GM19238 (cell line): ENCODE measurements around the gene AP4M1.
A peak's percentile ranks its signal among the peaks of the same experiment; 100 is the strongest.
"Not testable (repeated sequence)": the region's sequence is repeated elsewhere in the genome, so short reads cannot be mapped to it uniquely, and the experiment has no call there.

ENCODE experiments used
- DNase-seq: peaks from one replicate; pipeline ENCODE4 v3.0.0; 2011; ENCODE audit warnings: low spot score; ENCODE audit not compliant: insufficient read length

Gene AP4M1

DNA sequence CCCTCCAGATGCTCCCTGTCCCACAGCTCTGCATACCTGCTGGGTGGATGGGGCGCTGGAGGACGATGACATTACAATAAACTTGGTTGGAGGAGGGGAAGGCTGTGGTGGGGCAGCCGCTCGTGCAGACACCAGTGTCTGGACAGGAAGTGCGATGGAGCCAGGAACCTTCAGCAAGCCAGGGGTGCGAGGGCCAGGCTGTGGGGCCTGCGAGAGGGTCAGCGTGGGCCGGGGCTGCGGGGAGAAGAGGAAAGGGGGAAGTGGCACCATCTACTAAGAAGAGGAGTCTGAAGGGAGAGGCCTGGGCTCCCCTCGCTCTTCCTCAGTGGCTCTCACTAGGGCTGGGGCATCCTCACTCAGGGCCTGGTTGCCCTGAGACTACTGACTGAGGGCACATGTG is 6.4 kb downstream of the AP4M1 start:
- no peak for DNase-seq

DNA sequence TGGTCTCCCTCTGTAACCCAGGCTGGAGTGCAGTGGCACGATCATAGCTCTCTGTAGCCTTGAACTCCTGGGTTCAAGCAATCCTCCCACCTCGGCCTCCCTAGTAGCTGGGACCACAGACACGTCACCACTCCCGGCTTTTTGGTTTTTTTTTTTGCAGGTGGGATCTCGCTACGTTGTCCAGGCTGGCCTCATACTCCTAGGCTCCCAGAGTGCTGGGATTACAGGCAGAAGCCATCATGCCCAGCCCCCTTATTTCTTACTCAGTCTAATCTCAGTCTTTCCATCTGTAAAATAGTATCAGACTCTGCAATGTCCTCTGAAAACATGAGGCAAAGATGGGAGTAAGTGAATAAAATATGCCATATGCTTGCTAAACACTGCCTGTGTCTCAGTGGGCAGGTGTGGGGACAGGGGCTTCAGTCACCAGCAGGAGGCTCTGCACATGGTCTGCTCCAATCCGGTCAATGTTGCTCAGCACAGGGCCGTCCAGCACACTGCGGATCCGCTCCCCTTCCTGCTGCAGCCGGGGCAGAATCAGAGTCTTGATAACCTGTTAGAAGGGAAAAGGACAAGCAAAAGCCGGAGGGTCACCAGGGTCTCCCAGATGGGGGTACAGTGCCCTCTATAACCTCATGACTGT is 8.2 kb downstream of the AP4M1 start:
- DNase-seq: no peak

DNA sequence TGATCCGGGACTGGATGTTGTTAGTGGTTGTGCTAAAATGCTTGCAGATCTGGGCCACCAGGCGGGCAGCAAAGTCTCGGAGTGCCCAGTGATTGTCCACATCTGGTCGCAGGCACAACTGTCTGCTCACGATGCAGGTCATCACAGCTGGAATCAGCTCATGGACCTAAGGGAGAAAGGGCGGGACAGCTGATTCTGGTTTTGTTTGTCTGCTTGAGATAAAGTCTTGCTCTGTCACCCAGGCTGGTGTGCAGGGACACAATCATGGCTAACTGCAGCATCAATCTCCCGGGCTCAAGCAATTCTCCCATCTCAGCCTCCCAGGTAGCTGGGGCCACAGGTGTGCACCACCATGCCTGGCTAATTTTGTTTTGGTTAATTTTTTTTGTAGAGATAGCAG is 9.7 kb downstream of the AP4M1 start:
- DNase-seq: no peak

- no peak for DNase-seq
These were observed 10.5 kb downstream of the AP4M1 start for GRCh38 chr7:100111914-100112313.

DNA sequence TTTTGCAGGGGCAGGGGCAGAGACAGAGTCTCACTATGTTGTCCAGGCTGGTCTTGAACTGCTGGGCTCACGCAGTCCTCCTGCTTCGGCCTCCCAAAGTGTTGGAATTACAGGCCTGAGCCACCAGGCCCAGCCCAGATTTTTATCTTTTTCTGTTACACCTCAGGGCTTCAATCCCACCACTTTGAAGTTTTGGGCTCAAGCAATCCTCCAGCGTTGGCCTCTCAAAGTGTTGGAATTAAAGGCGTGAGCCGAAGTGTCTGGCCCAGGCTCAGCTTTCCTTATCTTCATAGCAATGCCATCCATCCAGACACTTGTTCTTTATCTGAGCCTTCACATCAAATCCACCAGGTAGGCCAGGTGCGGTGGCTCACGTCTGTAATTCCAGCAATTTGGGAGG is 13.6 kb downstream of the AP4M1 start:
- no peak for DNase-seq

DNA sequence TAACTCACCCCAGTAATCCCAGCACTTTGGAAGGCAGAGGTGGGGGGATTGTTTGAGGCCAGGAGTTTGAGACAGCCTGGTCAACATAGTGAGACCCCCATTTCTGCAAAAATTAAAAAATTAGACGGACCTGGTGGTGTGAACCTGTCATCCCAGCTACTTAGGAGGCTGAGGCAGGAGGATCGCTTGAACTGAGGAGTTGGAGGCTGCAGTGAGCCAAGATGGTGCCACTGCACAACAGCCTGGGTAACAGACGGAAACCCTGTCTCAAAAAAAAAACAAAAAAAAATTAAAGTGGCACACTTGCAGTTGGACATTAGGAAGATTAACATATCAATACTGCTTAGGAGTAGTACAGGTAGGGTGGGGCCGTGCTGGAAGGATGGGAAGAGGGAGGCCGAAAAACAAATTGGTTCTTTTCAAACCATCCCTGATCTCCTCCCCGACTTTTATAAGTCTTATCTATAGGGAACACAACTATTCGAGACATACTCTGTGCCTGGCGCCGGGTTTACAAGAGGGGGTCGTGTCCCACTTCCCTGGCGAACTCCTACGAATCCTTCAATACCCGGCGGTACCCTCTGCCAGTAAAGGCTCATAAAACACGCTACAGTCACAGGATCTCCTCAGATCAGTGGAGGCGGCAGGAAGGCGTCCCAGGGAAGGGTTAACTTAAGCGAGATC is 17.1 kb downstream of the AP4M1 start:
- no peak for DNase-seq

- DNase-seq: peak; percentile 98
These were observed 17.9 kb downstream of the AP4M1 start, which contains the start of the genes CNPY4 and TAF6 for GRCh38 chr7:100119072-100119969. TSS of gene CNPY4 (plus strand) at chr7:100119634. CDS start at chr7:100119745, 111 bp downstream. TSS of gene TAF6 (minus strand) at chr7:100119358. CDS start at chr7:100114209, 5,149 bp downstream.

DNA sequence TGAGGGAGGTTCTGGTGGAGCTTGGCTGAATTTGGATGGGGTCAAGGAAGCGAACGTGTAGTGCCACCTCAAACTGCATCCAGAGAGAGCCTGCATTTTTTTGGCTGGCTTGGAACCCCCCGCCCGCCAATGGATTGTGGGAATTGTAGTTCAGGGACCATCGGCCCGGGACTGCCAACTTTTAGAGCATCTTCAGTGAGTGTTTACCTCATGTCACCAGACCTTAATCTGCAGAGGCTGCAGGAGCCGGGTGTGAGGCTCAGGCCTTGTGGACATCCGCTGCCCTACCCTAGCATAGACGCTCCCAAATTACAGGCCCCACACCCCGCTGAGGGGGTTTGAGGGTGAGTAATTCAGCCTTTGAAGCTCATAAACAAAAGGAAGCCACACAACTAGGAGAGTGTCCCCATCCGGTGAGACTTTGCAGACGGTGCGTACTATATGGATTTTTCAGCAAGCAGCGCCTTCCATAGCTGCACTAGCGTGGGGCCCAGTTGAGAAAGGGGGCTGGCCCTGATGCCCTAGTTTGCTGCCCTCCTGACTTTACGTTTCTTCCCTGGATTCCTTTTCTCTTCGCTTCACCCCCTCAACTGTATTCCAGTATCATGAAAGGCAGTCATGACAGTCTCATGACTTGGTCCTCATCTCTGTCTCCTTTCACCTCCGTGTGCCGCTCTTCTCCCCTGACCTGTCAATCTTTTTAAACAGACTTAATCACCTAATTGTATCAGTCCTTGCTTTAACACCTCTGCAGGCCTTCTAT is 18.7 kb downstream of the AP4M1 start:
- peak; percentile 62 for DNase-seq

- no peak for DNase-seq
These were observed 19.2 kb downstream of the AP4M1 start for GRCh38 chr7:100120733-100121036.

GRCh38 chr7:100122067-100122466 is 20.6 kb downstream of the AP4M1 start:
- no peak for DNase-seq

GRCh38 chr7:100122568-100122967 is 21.1 kb downstream of the AP4M1 start:
- DNase-seq: no peak

DNA sequence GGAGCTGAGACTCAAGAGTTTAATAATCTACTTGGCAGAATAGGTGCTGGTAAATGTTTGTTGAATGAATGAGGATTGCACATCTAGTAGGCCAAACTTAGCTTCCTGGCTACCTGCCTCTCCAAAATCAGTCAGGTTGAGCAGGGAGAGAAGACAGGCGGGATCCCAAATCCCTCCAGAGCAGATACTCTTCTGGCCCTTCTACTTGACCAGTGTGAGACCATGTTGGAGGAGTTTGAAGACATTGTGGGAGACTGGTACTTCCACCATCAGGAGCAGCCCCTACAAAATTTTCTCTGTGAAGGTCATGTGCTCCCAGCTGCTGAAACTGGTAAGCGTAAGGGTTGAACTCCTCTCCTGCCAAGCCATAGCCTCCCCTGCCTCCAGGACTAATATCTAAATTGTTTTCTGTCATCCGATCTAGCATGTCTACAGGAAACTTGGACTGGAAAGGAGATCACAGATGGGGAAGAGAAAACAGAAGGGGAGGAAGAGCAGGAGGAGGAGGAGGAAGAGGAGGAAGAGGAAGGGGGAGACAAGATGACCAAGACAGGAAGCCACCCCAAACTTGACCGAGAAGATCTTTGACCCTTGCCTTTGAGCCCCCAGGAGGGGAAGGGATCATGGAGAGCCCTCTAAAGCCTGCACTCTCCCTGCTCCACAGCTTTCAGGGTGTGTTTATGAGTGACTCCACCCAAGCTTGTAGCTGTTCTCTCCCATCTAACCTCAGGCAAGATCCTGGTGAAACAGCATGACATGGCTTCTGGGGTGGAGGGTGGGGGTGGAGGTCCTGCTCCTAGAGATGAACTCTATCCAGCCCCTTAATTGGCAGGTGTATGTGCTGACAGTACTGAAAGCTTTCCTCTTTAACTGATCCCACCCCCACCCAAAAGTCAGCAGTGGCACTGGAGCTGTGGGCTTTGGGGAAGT is 23.1 kb downstream of the AP4M1 start:
- no peak for DNase-seq

DNA sequence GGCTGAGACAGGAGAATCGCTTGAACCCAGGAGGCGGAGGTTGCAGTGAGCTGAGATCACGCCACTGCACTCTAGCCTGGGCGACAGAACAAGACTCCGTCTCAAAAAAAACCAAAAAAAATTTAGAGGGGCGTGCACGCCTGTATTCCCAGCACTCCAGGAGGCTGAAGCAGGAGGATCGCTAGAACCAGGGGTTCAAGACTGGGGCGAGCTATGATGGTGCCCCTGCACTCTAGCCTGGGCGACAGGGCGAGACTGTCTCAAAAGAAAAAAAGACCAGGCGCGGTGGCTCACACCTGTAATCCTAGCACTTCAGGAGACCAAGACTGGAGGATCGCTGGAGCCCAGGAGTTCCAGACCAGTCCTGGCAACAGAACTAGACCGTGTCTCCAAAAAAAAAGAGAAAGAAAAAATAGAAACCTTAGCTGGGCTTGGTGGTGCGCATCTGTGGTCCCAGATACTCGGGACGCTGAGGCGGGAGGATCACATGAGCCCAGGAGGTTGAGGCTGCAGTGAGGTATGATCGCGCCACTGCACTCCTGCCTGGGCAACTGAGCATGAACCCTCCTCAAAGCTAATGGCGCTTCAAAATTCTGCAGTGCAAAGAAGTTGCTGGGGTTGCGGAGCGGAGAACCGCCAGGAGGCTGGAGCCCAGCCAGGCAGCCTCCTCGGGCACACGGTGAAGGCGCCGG is 24.9 kb downstream of the AP4M1 start:
- DNase-seq: no peak

- peak; percentile 75 for DNase-seq
These were observed 25.8 kb downstream of the AP4M1 start, which contains the start of gene MBLAC1 for GRCh38 chr7:100126931-100127865. TSS of gene MBLAC1 (plus strand) at chr7:100126967. CDS start at chr7:100127396, 429 bp downstream.

- DNase-seq: no peak
These were observed 26.6 kb downstream of the AP4M1 start for GRCh38 chr7:100127866-100128636.

GRCh38 chr7:100128637-100128963 is 27.2 kb downstream of the AP4M1 start:
- DNase-seq: no peak

DNA sequence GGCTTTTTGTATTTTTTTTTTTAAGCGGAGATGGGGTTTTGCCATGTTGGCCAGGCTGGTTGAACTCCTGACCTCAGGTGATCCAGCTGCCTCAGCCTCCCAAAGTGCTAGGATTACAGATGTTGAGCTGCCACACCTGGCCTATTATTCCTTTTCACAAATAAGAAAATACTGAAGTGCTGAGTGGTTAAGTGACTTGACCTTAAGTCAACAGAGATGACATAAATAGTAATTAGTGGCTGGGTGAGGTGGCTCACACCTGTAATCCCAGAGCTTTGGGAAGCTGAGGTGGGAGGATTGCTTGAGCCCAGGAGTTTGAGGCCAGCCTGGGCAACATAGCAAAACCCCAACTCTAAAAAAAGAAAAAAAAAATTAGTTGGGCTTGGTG is 28.8 kb downstream of the AP4M1 start:
- not testable (repeated sequence) for DNase-seq
